Glomerular endothelial cell (primary cell): ENCODE measurements around the gene CRYAA. TPM values are rescaled to one million over a fixed set of nuclear protein-coding genes. Genes with fewer than 3 reads are reported as not detected.

Experiments
- DNase-seq: peaks from one replicate; pipeline ENCODE4 v3.0.0-alpha.2; 2011; ENCODE audit warnings: low read depth, low spot score; ENCODE audit errors: extremely low read depth
- total RNA-seq: library from RNA; depleted of rRNA; stranded (reverse); fragments of >200 nt; gene quantifications from 2 replicates; pipeline ENCODE4 v1.2.3, GENCODE V29; 2015

CRYAA gene
- total RNA-seq, 1 donor from 2014 or later, result not detected

DNA sequence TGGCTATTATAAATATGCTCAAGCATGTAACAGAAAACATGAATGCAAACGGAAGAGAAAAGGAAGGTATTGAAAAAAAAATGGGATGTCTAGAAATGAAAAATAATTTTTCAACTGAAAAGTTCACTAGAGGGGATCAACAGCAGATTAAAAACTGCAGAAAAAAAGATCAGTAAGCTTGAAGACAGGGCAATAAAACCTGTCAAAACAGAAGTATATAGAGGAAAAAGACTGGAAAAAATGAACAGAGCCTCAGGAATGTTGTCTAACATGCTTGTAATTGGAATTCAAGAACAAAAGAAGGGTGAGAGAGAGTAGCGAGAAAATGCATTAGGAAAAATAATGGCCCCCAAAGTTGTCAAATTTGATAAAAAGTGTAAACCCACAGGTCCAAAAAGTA, 29.6 kb downstream of the CRYAA start:
- DNase-seq, result no peak

- DNase-seq, result no peak
Measured at GRCh38 chr21:43201491-43201890, 32.7 kb downstream of the CRYAA start.

DNA sequence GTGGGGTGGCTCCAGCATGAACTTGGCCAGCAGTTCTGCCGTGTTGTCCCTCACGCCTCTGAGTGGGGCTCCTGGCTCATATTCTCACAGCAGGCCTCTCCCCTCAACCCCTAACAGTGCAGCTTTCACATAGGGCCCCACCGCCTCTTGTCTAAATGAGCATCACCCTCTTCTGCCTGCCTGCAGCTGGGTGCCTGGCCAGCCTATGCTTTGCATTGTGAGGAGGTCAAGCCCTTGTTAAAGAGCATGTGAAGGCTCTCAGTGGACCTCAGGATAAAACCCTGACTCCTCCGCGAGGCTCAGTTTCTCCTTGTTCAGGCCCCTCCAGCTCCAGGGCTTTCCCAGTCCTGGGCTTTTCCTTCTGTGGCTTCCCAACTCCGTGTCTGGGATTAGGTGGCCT, 34.8 kb downstream of the CRYAA start:
- DNase-seq, result no peak

- no peak for DNase-seq
Measured at GRCh38 chr21:43204638-43205037, 35.8 kb downstream of the CRYAA start.

GRCh38 chr21:43206231-43207042, 37.6 kb downstream of the CRYAA start:
- DNase-seq, result no peak

- no peak for DNase-seq
Measured at GRCh38 chr21:43207043-43207315, 38.2 kb downstream of the CRYAA start.

- DNase-seq, result no peak
Measured at GRCh38 chr21:43207868-43208267, 39.1 kb downstream of the CRYAA start.

DNA sequence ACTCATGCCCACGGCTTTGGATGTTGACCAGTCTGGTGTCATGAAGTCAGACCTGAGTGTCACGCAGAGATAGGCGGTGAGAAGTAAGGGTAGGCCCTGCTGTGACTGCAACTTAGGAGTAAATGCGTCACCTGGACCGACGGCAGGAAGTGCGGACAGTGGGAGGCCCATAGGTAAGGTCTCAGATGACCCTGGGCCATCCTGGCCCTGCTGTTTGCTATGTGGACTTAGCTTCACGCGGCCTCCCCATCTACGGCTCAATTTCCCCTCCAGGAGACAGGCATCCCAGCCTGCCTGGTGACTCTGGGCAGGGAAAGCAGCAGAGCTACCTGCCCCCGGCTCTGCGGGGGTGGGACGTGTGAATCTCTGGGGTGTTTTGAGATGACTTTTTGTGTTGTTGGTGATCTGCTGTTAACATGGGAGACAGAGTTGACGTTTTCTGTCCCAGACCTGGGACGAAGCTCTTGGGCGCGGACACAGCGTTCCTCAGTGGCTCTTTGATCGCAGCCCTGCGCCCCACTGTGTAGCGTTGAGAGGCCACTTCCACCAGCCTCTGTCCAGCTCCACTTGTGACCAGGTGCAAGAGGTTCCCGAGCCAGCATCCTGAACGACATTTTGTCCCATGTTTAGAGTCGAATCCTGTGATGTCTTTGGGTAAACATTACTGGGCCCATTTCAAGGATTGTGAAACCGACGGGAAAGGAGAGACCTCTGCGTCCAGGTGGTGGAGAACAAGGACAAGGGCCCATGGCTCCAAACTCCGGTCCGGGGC, 39.9 kb downstream of the CRYAA start:
- no peak for DNase-seq

DNA sequence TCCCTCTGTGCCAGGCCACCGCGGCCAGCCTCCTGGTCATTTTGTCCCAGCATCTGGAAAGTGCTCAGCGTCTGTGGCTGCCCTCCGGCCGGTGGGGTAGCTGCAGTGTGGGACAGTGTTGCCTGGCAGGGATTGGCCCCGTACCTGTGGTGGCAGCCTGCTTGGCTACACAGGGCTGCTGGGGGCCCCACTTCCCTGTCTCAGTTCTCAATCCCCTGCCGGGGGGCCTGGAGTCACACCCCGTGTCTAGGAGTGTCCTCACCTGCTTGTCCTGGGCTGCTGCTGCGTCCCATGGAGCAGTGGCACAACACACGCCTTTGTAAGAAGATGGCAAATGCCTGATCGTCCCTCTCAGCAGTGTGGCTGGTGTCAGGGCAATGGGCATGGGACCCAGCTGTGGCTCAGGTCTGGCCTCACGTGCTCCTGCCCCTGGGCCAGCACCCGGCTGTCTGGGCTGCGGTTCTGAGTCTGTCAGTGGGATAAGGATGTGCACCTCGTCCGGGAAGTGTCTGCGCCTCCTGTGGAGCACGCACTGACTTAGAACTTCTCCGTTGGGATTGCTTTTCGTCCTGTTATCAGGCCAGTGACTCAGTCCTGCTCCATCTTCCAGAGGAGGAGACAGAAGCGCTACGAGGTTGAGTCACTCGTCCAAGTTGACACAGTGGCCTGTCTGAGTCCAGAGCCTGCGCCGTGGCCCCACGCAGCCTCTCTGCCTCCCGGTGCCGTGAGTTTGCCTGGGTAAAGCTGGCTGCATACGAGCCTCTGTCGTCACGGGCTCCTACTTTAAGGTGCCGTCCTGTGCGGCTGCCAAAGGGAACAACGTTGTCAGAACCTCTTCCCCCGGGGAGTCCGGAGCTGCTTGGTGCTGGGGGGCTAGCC, 41.0 kb downstream of the CRYAA start:
- no peak for DNase-seq

- no peak for DNase-seq
Measured at GRCh38 chr21:43210454-43211071, 41.8 kb downstream of the CRYAA start.

GRCh38 chr21:43211072-43211759, 42.4 kb downstream of the CRYAA start:
- no peak for DNase-seq

GRCh38 chr21:43211760-43212115, 42.9 kb downstream of the CRYAA start:
- no peak for DNase-seq

Other genes starting within 250 kb of the CRYAA start
- gene ERVH48-1, start 243.4 kb upstream of the CRYAA start, total RNA-seq, result not detected in 2 replicates
- 21.1 and 22.9 TPM in 2 replicates for gene PKNOX1, start 194.4 kb upstream of the CRYAA start, total RNA-seq
- gene CBS, start 93.2 kb upstream of the CRYAA start, total RNA-seq, result 14.3 and 25.7 TPM in 2 replicates
- gene U2AF1, start 61.4 kb upstream of the CRYAA start, total RNA-seq, result 37.6 and 61.5 TPM in 2 replicates